ENCODE measurements around the gene SCNN1B.

- TF ChIP-seq, protein P1, sequence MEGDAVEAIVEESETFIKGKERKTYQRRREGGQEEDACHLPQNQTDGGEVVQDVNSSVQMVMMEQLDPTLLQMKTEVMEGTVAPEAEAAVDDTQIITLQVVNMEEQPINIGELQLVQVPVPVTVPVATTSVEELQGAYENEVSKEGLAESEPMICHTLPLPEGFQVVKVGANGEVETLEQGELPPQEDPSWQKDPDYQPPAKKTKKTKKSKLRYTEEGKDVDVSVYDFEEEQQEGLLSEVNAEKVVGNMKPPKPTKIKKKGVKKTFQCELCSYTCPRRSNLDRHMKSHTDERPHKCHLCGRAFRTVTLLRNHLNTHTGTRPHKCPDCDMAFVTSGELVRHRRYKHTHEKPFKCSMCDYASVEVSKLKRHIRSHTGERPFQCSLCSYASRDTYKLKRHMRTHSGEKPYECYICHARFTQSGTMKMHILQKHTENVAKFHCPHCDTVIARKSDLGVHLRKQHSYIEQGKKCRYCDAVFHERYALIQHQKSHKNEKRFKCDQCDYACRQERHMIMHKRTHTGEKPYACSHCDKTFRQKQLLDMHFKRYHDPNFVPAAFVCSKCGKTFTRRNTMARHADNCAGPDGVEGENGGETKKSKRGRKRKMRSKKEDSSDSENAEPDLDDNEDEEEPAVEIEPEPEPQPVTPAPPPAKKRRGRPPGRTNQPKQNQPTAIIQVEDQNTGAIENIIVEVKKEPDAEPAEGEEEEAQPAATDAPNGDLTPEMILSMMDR (IDR thresholded peaks at IDR 0.05) = no peak
- TF ChIP-seq POLR2A (IDR thresholded peaks at IDR 0.05) = no peak
- no peak for TF ChIP-seq POLR2AphosphoS5 (IDR thresholded peaks at IDR 0.05)
These were observed 25.3 kb upstream of the SCNN1B start for GRCh38 chr16:23276821-23277220.
